ENCODE results near the gene ZNF628. TPM values are rescaled to one million over a fixed set of nuclear protein-coding genes. Genes with fewer than 3 reads are reported as not detected.

ZNF628 gene
- total and polyA plus RNA-seq, 7 experiments from 2014 or later = 0.07 to 27.2 (median 6.7) TPM

DNA sequence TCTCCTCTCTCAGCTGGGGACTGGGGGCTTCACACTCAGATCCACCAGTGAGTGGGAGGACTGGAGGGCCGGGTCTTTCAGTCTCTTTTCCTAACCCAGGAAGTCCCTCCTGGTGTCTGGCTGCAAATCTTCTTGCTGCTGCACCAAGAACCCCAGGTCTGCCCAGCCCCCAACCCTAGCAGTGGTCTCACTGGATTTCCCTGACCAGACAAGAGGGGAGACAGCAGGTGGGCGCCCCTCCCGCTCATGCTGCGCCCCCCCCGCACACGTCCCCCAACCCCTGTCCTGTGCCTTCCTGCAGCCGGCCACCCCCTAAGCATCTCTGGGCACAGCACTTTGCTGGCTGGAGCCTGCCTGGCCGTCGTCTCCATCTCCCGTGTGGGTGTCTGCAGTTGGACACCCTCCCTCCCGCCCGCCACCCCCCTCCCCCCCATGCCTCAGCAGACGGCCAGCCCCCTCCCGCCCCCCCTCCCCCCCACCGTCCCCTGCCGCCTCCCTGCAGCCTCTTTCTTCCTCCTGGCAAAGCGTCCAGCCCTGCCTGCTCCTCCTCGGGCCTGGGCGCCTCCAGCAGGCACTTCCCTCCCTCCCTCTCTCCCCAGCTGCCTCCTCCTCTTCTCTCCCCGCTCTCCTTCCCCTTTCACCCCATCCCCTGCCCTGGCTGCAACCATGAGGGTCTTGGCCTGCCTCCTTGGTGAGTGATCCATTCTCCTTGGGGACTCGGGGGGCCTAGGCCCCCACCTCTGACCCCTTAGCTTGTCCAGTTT, 11.7 kb downstream of the ZNF628 start, which contains the start of gene SSC5D:
SSC5D (plus strand) TSS at position 513 of the 764 bp plus-strand sequence; CDS start at position 667, 154 bp downstream.
- DNase-seq (no peak), ATAC-seq (no peak)
- peak within 1 kb of the TSS in 2 of 10 donors; percentile 29 for H3K4me3 Mint-ChIP-seq
- H3K27ac Mint-ChIP-seq = peak within 1 kb of the TSS in 6 of 9 donors; percentile 18 to 83 (median 64)
- H3K27me3 Mint-ChIP-seq = peaks cover 0 to 5% (median 0%) of the 10 kb centered on the region in 5 donors
- Histone ChIP-seq H3K9me3 (ENCODE audit: control insufficient read depth in 2 of 3, low read length in 3 of 3) (no peaks in the 10 kb centered on the region), H3K4me3 (ENCODE audit: low read length) (no peak within 1 kb of the TSS), H3K4me1 (ENCODE audit: control insufficient read depth in 2 of 2, insufficient read depth in 2 of 2, low read length in 2 of 2) (peaks cover 12 to 13% of the 10 kb centered on the region in 2 donors), H3K27ac (ENCODE audit: low read depth, low read length) (no peak within 1 kb of the TSS), H3K36me3 (ENCODE audit: control insufficient read depth in 2 of 3, insufficient read depth in 3 of 3, low read length in 3 of 3) (peaks cover 0 to 8% (median 0%) of the 10 kb centered on the region in 3 experiments), H3K27me3 (ENCODE audit: control insufficient read depth in 2 of 2, insufficient read depth in 2 of 2, low read length in 2 of 2) (no peaks in the 10 kb centered on the region)
- H3K4me1 Mint-ChIP-seq = peaks cover 5 to 16% (median 9%) of the 10 kb centered on the region in 7 donors
- intact Hi-C loops (cut with micrococcal nuclease) = no loop called here
- H3K9me3 Mint-ChIP-seq = no peaks in the 10 kb centered on the region
- H3K36me3 Mint-ChIP-seq = peaks cover 0 to 1% (median 0%) of the 10 kb centered on the region in 5 donors
- ChIA-PET POLR2A (no interaction called here), CTCF (interaction anchor here (1.4 kb wide), 1 partner anchor 16 kb away, joined by 3 read pairs; no protein-coding TSS in a partner anchor)

DNA sequence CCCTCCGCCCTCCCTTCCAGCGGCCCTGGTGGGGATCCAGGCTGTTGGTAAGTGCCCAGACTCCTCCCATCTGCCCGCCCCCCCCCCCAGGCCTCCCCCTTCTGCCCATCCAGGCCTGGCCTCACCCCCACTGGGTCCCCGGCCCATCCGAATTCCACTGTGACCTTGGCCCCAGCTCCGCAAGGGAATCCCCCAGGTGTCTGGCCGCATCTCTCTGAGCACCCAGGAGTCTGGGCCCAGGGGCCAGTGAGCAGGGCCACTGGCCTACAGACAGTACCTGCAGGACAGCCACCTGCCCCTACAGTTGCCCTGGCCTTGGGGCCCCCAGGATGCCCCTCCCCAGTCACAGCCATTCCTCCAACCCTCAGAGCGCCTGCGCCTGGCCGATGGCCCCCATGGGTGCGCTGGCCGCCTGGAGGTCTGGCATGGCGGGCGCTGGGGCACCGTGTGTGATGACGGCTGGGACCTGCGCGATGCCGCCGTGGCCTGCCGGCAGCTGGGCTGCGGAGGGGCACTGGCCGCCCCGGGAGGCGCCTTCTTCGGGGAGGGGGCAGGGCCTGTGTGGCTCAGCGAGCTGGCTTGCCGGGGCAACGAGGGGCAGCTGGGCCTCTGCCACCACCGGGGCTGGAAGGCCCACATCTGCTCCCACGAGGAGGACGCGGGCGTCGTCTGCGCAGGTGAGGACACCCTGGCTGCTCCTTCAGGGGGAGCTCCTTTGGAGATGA, 12.7 kb downstream of the ZNF628 start:
- peaks cover 5 to 16% (median 9%) of the 10 kb centered on the region in 7 donors for H3K4me1 Mint-ChIP-seq
- H3K36me3 Mint-ChIP-seq = peaks cover 0 to 1% (median 0%) of the 10 kb centered on the region in 5 donors
- Histone ChIP-seq H3K9me3 (ENCODE audit: control insufficient read depth in 2 of 3, low read length in 3 of 3) (no peaks in the 10 kb centered on the region), H3K27me3 (ENCODE audit: control insufficient read depth in 2 of 2, insufficient read depth in 2 of 2, low read length in 2 of 2) (no peaks in the 10 kb centered on the region), H3K36me3 (ENCODE audit: control insufficient read depth in 2 of 3, insufficient read depth in 3 of 3, low read length in 3 of 3) (no peaks in the 10 kb centered on the region), H3K4me3 (ENCODE audit: low read length) (no peak overlapping the region), H3K27ac (ENCODE audit: low read depth, low read length) (no peak overlapping the region), H3K4me1 (ENCODE audit: control insufficient read depth in 2 of 2, insufficient read depth in 2 of 2, low read length in 2 of 2) (peaks cover 5 to 6% of the 10 kb centered on the region in 2 donors)
- POLR2A ChIA-PET = no interaction called here
- intact Hi-C loops (cut with micrococcal nuclease) = no loop called here
- H3K27ac Mint-ChIP-seq = no peak overlapping the region
- ATAC-seq (no peak), DNase-seq (no peak)
- CTCF ChIA-PET = no interaction called here
- H3K4me3 Mint-ChIP-seq = no peak overlapping the region
- peaks cover 0 to 5% (median 0%) of the 10 kb centered on the region in 5 donors for H3K27me3 Mint-ChIP-seq
- no peaks in the 10 kb centered on the region for H3K9me3 Mint-ChIP-seq

DNA sequence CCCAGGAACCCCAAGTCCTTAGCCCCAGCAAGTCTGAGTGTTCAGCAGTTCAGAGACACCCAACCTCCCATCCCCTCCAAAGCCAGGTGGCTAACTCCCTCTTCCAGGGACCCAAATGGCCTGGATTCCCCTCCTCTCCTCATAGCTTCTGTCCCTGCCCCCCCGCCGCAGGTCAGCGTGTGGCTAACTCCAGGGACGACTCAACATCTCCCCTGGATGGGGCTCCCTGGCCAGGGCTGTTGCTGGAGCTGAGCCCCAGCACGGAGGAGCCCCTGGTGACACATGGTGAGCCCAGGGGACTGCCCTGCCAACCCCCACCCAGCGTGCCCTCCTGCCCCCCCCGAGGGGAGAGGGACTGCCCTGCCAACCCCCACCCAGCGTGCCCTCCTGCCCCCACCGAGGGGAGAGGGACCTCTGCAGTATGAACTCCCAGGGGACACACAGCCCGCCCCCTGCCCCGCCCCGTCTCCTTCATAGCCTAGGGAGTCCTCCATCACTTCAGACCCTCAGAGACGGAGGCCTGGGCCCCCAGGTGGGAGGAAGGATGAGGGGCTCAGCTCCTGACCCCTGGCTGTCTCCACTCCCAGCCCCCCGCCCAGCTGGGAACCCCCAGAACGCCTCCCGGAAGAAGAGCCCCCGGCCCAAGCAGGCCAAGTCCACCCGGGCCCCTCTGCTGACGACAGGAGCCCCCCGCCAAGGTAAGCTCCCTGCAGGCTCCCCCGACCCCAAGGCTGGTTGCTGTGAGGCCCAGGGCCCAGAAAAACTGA, 13.5 kb downstream of the ZNF628 start:
- H3K4me3 Mint-ChIP-seq = no peak overlapping the region
- Histone ChIP-seq H3K36me3 (ENCODE audit: control insufficient read depth in 2 of 3, insufficient read depth in 3 of 3, low read length in 3 of 3) (no peaks in the 10 kb centered on the region), H3K9me3 (ENCODE audit: control insufficient read depth in 2 of 3, low read length in 3 of 3) (no peaks in the 10 kb centered on the region), H3K4me3 (ENCODE audit: low read length) (no peak overlapping the region), H3K27me3 (ENCODE audit: control insufficient read depth in 2 of 2, insufficient read depth in 2 of 2, low read length in 2 of 2) (no peaks in the 10 kb centered on the region), H3K27ac (ENCODE audit: low read depth, low read length) (no peak overlapping the region), H3K4me1 (ENCODE audit: control insufficient read depth in 2 of 2, insufficient read depth in 2 of 2, low read length in 2 of 2) (no peaks in the 10 kb centered on the region)
- H3K27me3 Mint-ChIP-seq = peaks cover 0 to 5% (median 0%) of the 10 kb centered on the region in 5 donors
- peaks cover 5 to 13% (median 9%) of the 10 kb centered on the region in 7 donors for H3K4me1 Mint-ChIP-seq
- intact Hi-C loops (cut with micrococcal nuclease) = no loop called here
- ChIA-PET CTCF (no interaction called here), POLR2A (no interaction called here)
- no peak overlapping the region for H3K27ac Mint-ChIP-seq
- peaks cover 0 to 1% (median 0%) of the 10 kb centered on the region in 5 donors for H3K36me3 Mint-ChIP-seq
- ATAC-seq = no peak
- no peak for DNase-seq
- H3K9me3 Mint-ChIP-seq = no peaks in the 10 kb centered on the region

- no peak for DNase-seq
- H3K27ac Mint-ChIP-seq = no peak overlapping the region
- H3K4me3 ChIP-seq (ENCODE audit: low read length) = no peak overlapping the region
- no peaks in the 10 kb centered on the region for H3K27me3 ChIP-seq (ENCODE audit: control insufficient read depth in 2 of 2, insufficient read depth in 2 of 2, low read length in 2 of 2)
- H3K4me1 ChIP-seq (ENCODE audit: control insufficient read depth in 2 of 2, insufficient read depth in 2 of 2, low read length in 2 of 2) = no peaks in the 10 kb centered on the region
- H3K27me3 Mint-ChIP-seq = peaks cover 0 to 5% (median 0%) of the 10 kb centered on the region in 5 donors
- no peak overlapping the region for H3K27ac ChIP-seq (ENCODE audit: low read depth, low read length)
- no peak overlapping the region for H3K4me3 Mint-ChIP-seq
- CTCF ChIA-PET = no interaction called here
- no peaks in the 10 kb centered on the region for H3K36me3 ChIP-seq (ENCODE audit: control insufficient read depth in 2 of 3, insufficient read depth in 3 of 3, low read length in 3 of 3)
- peaks cover 0 to 1% (median 0%) of the 10 kb centered on the region in 5 donors for H3K36me3 Mint-ChIP-seq
- H3K9me3 ChIP-seq (ENCODE audit: control insufficient read depth in 2 of 3, low read length in 3 of 3) = no peaks in the 10 kb centered on the region
- peaks cover 5 to 13% (median 5%) of the 10 kb centered on the region in 7 donors for H3K4me1 Mint-ChIP-seq
- POLR2A ChIA-PET = no interaction called here
- intact Hi-C loops (cut with micrococcal nuclease) = no loop called here
- ATAC-seq = no peak
- no peaks in the 10 kb centered on the region for H3K9me3 Mint-ChIP-seq
These were observed 14.3 kb downstream of the ZNF628 start for GRCh38 chr19:55490478-55491432.

- ATAC-seq = no peak
- H3K4me1 ChIP-seq (ENCODE audit: control insufficient read depth in 2 of 2, insufficient read depth in 2 of 2, low read length in 2 of 2) = no peaks in the 10 kb centered on the region
- no peak overlapping the region for H3K27ac Mint-ChIP-seq
- no peaks in the 10 kb centered on the region for H3K9me3 ChIP-seq (ENCODE audit: control insufficient read depth in 2 of 3, low read length in 3 of 3)
- intact Hi-C loops (cut with micrococcal nuclease) = no loop called here
- no peak for DNase-seq
- no peaks in the 10 kb centered on the region for H3K27me3 ChIP-seq (ENCODE audit: control insufficient read depth in 2 of 2, insufficient read depth in 2 of 2, low read length in 2 of 2)
- peaks cover 0 to 9% (median 0%) of the 10 kb centered on the region in 7 donors for H3K4me1 Mint-ChIP-seq
- H3K4me3 ChIP-seq (ENCODE audit: low read length) = no peak overlapping the region
- ChIA-PET CTCF (no interaction called here), POLR2A (no interaction called here)
- no peak overlapping the region for H3K27ac ChIP-seq (ENCODE audit: low read depth, low read length)
- H3K27me3 Mint-ChIP-seq = peaks cover 0 to 5% (median 0%) of the 10 kb centered on the region in 5 donors
- H3K36me3 Mint-ChIP-seq = no peaks in the 10 kb centered on the region
- H3K9me3 Mint-ChIP-seq = no peaks in the 10 kb centered on the region
- H3K4me3 Mint-ChIP-seq = no peak overlapping the region
- no peaks in the 10 kb centered on the region for H3K36me3 ChIP-seq (ENCODE audit: control insufficient read depth in 2 of 3, insufficient read depth in 3 of 3, low read length in 3 of 3)
These were observed 15.3 kb downstream of the ZNF628 start for GRCh38 chr19:55491546-55492360.

Data from naive thymus-derived CD4-positive, alpha-beta T cell (primary cell).